Nephron progenitor cell (in vitro differentiated cells): ENCODE data around the gene CEPT1.

ENCODE experiments used
- DNase-seq: peaks from one replicate; pipeline ENCODE4 v3.0.0; 2021
- H3K27ac Mint-ChIP-seq: 2 replicates; pipeline ENCODE4 v1.8.0; 2021; ENCODE audit warnings: mild to moderate bottlenecking, moderate library complexity, mixed read lengths
- H3K27me3 Mint-ChIP-seq: 2 replicates; pipeline ENCODE4 v1.8.0; 2021; ENCODE audit warnings: mild to moderate bottlenecking, low read depth, mixed read lengths; ENCODE audit not compliant: poor library complexity
- H3K36me3 Mint-ChIP-seq: 2 replicates; pipeline ENCODE4 v1.8.0; 2021; ENCODE audit warnings: low read depth, mixed read lengths
- H3K4me1 Mint-ChIP-seq: 2 replicates; pipeline ENCODE4 v1.8.0; 2021; ENCODE audit warnings: mixed read lengths
- H3K4me3 Mint-ChIP-seq: 2 replicates; pipeline ENCODE4 v1.8.0; 2021; ENCODE audit warnings: mild to moderate bottlenecking, moderate library complexity, mixed read lengths
- H3K9me3 Mint-ChIP-seq: 2 replicates; pipeline ENCODE4 v1.8.0; 2021; ENCODE audit warnings: mild to moderate bottlenecking, moderate library complexity, mixed read lengths
- TF ChIP-seq, protein P1 (sequence below): fragments of 200-600 bp; sonication (generic); IDR thresholded peaks from 2 replicates; pipeline ENCODE4 v1.5.0; 2021; ENCODE audit warnings: antibody characterized with exemption

The CEPT1 gene

DNA sequence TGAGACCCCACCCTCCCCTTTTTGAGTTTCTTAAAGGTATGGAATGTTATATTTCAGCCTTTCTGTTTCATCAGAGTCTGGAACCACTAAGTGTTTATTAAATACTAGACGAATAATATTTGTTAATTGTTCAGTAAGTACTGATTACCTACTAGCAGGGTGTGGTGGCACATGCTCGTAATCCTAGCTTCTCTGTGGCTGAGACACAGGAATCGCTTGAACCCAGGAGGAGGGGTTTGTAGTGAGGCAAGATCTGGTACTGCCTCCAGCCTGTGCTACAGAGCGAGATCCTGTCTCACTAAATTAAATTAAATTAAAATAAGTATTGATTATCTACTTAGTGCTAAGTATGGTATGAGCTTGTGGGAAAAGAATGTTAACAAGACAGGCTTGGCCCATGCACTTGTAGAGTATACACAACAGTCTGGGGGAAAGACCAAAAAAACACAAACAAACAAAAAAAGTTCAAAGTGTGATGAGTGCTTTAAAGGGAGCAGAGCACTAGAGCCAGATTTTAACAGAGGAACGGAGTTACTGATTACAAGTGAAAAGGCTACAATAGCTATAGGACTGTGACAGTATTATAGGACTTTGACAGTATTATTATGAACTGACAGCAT is 2.4 kb downstream of the CEPT1 start:
- TF ChIP-seq, protein P1, sequence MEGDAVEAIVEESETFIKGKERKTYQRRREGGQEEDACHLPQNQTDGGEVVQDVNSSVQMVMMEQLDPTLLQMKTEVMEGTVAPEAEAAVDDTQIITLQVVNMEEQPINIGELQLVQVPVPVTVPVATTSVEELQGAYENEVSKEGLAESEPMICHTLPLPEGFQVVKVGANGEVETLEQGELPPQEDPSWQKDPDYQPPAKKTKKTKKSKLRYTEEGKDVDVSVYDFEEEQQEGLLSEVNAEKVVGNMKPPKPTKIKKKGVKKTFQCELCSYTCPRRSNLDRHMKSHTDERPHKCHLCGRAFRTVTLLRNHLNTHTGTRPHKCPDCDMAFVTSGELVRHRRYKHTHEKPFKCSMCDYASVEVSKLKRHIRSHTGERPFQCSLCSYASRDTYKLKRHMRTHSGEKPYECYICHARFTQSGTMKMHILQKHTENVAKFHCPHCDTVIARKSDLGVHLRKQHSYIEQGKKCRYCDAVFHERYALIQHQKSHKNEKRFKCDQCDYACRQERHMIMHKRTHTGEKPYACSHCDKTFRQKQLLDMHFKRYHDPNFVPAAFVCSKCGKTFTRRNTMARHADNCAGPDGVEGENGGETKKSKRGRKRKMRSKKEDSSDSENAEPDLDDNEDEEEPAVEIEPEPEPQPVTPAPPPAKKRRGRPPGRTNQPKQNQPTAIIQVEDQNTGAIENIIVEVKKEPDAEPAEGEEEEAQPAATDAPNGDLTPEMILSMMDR: no peak
- no peak for DNase-seq

DNA sequence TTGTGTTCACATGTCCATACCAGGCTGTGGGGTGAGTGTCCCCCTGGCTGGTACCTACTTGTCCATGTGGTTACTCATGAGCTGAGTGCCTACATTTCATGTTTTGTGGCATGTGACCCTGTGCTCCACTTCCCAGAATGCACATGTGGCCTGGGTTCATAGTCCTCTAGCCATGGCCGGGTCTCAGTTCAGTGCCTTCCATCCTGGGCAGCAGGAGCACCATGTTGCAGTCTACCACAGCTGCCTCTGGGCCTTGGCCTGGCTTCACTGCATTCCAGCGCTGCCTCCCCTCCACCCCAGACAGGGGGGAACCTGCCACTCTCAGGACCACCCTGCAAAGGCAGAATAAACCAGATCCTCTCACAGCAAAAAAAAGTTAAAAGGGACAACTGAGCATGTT is 5.5 kb downstream of the CEPT1 start:
- Mint-ChIP-seq H3K27me3 (no peaks in the 10 kb centered on the region), H3K9me3 (no peaks in the 10 kb centered on the region), H3K4me3 (no peak overlapping the region), H3K27ac (no peak overlapping the region), H3K36me3 (peaks cover 23% of the 10 kb centered on the region), H3K4me1 (peaks cover 27% of the 10 kb centered on the region)
- TF ChIP-seq, protein P1: no peak
- no peak for DNase-seq

More for the DNA sequence above, 2.4 kb downstream of the CEPT1 start:
- H3K27ac Mint-ChIP-seq: no peak overlapping the region
- peaks cover 46% of the 10 kb centered on the region for H3K4me1 Mint-ChIP-seq
- peaks cover 3% of the 10 kb centered on the region for H3K36me3 Mint-ChIP-seq
- H3K9me3 Mint-ChIP-seq: no peaks in the 10 kb centered on the region
- no peaks in the 10 kb centered on the region for H3K27me3 Mint-ChIP-seq
- H3K4me3 Mint-ChIP-seq: peak overlapping the region; percentile 98

- TF ChIP-seq, protein P1: no peak
- Mint-ChIP-seq H3K27me3 (no peaks in the 10 kb centered on the region), H3K36me3 (peaks cover 29% of the 10 kb centered on the region), H3K4me3 (no peak overlapping the region), H3K9me3 (no peaks in the 10 kb centered on the region), H3K4me1 (peaks cover 25% of the 10 kb centered on the region), H3K27ac (no peak overlapping the region)
- DNase-seq: no peak
Observed at GRCh38 chr1:111145963-111146768, 6.1 kb downstream of the CEPT1 start.

GRCh38 chr1:111147948-111148347 is 7.9 kb downstream of the CEPT1 start:
- TF ChIP-seq, protein P1: no peak
- Mint-ChIP-seq H3K36me3 (peaks cover 47% of the 10 kb centered on the region), H3K9me3 (peaks cover 2% of the 10 kb centered on the region), H3K4me1 (peaks cover 8% of the 10 kb centered on the region), H3K27ac (no peak overlapping the region), H3K4me3 (no peak overlapping the region), H3K27me3 (no peaks in the 10 kb centered on the region)
- no peak for DNase-seq

DNA sequence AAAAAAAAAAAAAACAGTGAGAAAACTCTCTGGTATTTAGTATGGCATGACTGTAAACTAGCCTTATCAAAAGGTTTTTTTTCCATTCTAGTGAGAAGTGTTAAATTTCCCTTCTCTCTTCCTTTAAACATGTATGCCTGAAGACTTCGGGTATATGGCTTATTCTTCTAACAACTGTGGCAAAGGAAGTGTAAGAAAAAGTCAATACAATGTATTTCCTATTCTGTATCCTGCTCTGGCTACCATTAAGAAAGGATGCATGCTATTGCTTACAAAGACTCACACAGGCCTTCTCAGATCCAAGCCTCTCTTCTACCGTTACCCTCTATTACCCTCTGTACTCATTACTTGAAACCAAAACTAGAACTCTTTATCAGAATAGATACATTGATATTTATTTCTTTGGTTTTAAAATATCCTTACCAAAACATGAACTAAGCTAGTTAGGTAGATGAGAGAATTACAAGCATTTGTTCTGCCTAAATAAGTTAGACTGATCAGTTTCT is 8.4 kb downstream of the CEPT1 start:
- Mint-ChIP-seq H3K27ac (peak overlapping the region; percentile 13), H3K4me3 (no peak overlapping the region), H3K4me1 (peaks cover 4% of the 10 kb centered on the region), H3K27me3 (no peaks in the 10 kb centered on the region), H3K9me3 (peaks cover 7% of the 10 kb centered on the region), H3K36me3 (peaks cover 52% of the 10 kb centered on the region)
- TF ChIP-seq, protein P1: no peak
- no peak for DNase-seq
